WERI-Rb-1 (cell line): ENCODE results near the gene WFIKKN2.
A peak's percentile ranks its signal among the peaks of the same experiment; 100 is the strongest.
"Not testable (repeated sequence)": the region's sequence is repeated elsewhere in the genome, so short reads cannot be mapped to it uniquely, and the experiment has no call there.

Source experiments
- DNase-seq: peaks from one replicate; pipeline ENCODE4 v3.0.0-alpha.2; 2020
- H3K27ac ChIP-seq: fragments of 250-450 bp; sonication (Bioruptor Pico); 2 replicates; pipeline ENCODE4 v1.5.1; 2020; ENCODE audit warnings: mild to moderate bottlenecking, moderate library complexity
- H3K27me3 ChIP-seq: fragments of 250-450 bp; sonication (Bioruptor Pico); 2 replicates; pipeline ENCODE4 v1.5.1; 2021; ENCODE audit warnings: mild to moderate bottlenecking, low read depth, moderate library complexity; ENCODE audit not compliant: insufficient read depth, severe bottlenecking
- H3K36me3 ChIP-seq: fragments of 250-450 bp; sonication (Bioruptor Pico); 2 replicates; pipeline ENCODE4 v1.5.1; 2020; ENCODE audit warnings: mild to moderate bottlenecking, moderate library complexity
- H3K4me3 ChIP-seq: 2 replicates; pipeline ENCODE4 v1.5.1; 2011; ENCODE audit warnings: low read depth, mild to moderate bottlenecking, control low read depth, low read length
- H3K9me3 ChIP-seq: fragments of 250-450 bp; sonication (Bioruptor Pico); 2 replicates; pipeline ENCODE4 v1.5.1; 2021; ENCODE audit warnings: mild to moderate bottlenecking, moderate library complexity; ENCODE audit not compliant: severe bottlenecking
- CTCF ChIP-seq: IDR thresholded peaks from 2 replicates; pipeline ENCODE4 v1.5.1; 2011; ENCODE audit warnings: low read depth, mild to moderate bottlenecking, control low read depth, inconsistent platforms, low read length

The WFIKKN2 gene

GRCh38 chr17:50800196-50800700 lies 35.1 kb upstream of the WFIKKN2 start:
- Histone ChIP-seq H3K4me3 (no peak overlapping the region), H3K36me3 (no peaks in the 10 kb centered on the region), H3K27me3 (no peaks in the 10 kb centered on the region), H3K9me3 (no peaks in the 10 kb centered on the region), H3K27ac (peak overlapping the region; percentile 95)
- peak; percentile 93 for DNase-seq
- no peak for TF ChIP-seq CTCF

GRCh38 chr17:50802609-50803571 lies 32.5 kb upstream of the WFIKKN2 start:
- no peak for TF ChIP-seq CTCF
- no peaks in the 10 kb centered on the region for H3K9me3 ChIP-seq
- no peaks in the 10 kb centered on the region for H3K27me3 ChIP-seq
- DNase-seq = no peak
- no peak overlapping the region for H3K4me3 ChIP-seq
- H3K36me3 ChIP-seq = no peaks in the 10 kb centered on the region
- peak overlapping the region; percentile 95 for H3K27ac ChIP-seq

- H3K27me3 ChIP-seq = no peaks in the 10 kb centered on the region
- no peak for TF ChIP-seq CTCF
- H3K9me3 ChIP-seq = no peaks in the 10 kb centered on the region
- no peaks in the 10 kb centered on the region for H3K36me3 ChIP-seq
- DNase-seq = no peak
- no peak overlapping the region for H3K4me3 ChIP-seq
- peak overlapping the region; percentile 14; the same call in 1 of the 2 replicates for H3K27ac ChIP-seq
These were observed 31.7 kb upstream of the WFIKKN2 start for GRCh38 chr17:50803676-50804075.

- not testable (repeated sequence) for H3K36me3 ChIP-seq, H3K27me3 ChIP-seq, DNase-seq, H3K4me3 ChIP-seq, H3K27ac ChIP-seq, H3K9me3 ChIP-seq
These were observed 30.5 kb upstream of the WFIKKN2 start for GRCh38 chr17:50804749-50805475.

GRCh38 chr17:50805486-50805885 lies 29.9 kb upstream of the WFIKKN2 start:
- DNase-seq = no peak
- Histone ChIP-seq H3K9me3 (no peaks in the 10 kb centered on the region), H3K4me3 (no peak overlapping the region), H3K27ac (no peak overlapping the region), H3K27me3 (no peaks in the 10 kb centered on the region), H3K36me3 (no peaks in the 10 kb centered on the region)
- TF ChIP-seq CTCF = no peak

- H3K27ac ChIP-seq = no peak overlapping the region
- no peak for DNase-seq
These were observed 29.2 kb upstream of the WFIKKN2 start for GRCh38 chr17:50806141-50806643.

More at GRCh38 chr17:50806141-50806643, 29.2 kb upstream of the WFIKKN2 start:
- no peaks in the 10 kb centered on the region for H3K9me3 ChIP-seq
- H3K27me3 ChIP-seq = no peaks in the 10 kb centered on the region
- peak; percentile 36; the same call in 1 of the 2 replicates for TF ChIP-seq CTCF
- H3K4me3 ChIP-seq = no peak overlapping the region
- no peaks in the 10 kb centered on the region for H3K36me3 ChIP-seq
